Calu3 (cell line): ENCODE measurements around the gene SHISA7. TPM values are rescaled to one million over a fixed set of nuclear protein-coding genes. Genes with fewer than 3 reads are reported as not detected.

Experiments used
- BruUV-seq: library from RNA; stranded (reverse); fragments of 400-500 nt; replicated peaks from 2 replicates; lab custom pipeline; 2021; lab: Mats Ljungman, UMichigan
- CTCF ChIA-PET: fragments of 300-600 bp; sonication (Branson Sonifier 250); formaldehyde crosslinking; loops from one replicate; lab custom pipeline; 2022; ENCODE audit warnings: antibody characterized with exemption; lab: Charles Lee
- DNase-seq: peaks from one replicate; pipeline ENCODE4 v3.0.0; 2022
- H3K27ac Mint-ChIP-seq: one replicate; pipeline ENCODE4 v1.8.0; 2022; ENCODE audit warnings: mixed read lengths; ENCODE audit not compliant: unreplicated experiment
- H3K27me3 Mint-ChIP-seq: one replicate; pipeline ENCODE4 v1.8.0; 2022; ENCODE audit warnings: mixed read lengths; ENCODE audit not compliant: unreplicated experiment
- H3K36me3 Mint-ChIP-seq: one replicate; pipeline ENCODE4 v1.8.0; 2022; ENCODE audit warnings: mild to moderate bottlenecking, moderate library complexity, mixed read lengths; ENCODE audit not compliant: insufficient read depth, unreplicated experiment
- H3K4me1 Mint-ChIP-seq: one replicate; pipeline ENCODE4 v1.8.0; 2022; ENCODE audit warnings: mild to moderate bottlenecking, low read depth, mixed read lengths; ENCODE audit not compliant: unreplicated experiment
- H3K4me3 Mint-ChIP-seq: one replicate; pipeline ENCODE4 v1.8.0; 2022; ENCODE audit warnings: mild to moderate bottlenecking, low read depth, moderate library complexity, mixed read lengths; ENCODE audit not compliant: unreplicated experiment
- H3K9me3 Mint-ChIP-seq: one replicate; pipeline ENCODE4 v1.8.0; 2022; ENCODE audit warnings: low read depth, mixed read lengths; ENCODE audit not compliant: unreplicated experiment
- intact Hi-C: fragments of 100-400 bp; cut with micrococcal nuclease; formaldehyde crosslinking; loops from one replicate; pipeline ENCODE4 v1.10.0; 2022; ENCODE audit not compliant: unreplicated experiment
- total RNA-seq: library from RNA; stranded (reverse); gene quantifications from 2 replicates; pipeline ENCODE4 v1.2.3, GENCODE V29; 2022
- TF ChIP-seq, protein P1 (sequence below): fragments of 200-600 bp; IDR thresholded peaks from one replicate; pipeline ENCODE4 v1.8.0; 2022; ENCODE audit warnings: antibody characterized with exemption; ENCODE audit not compliant: unreplicated experiment

Gene SHISA7
- total RNA-seq, 1 experiment from 2014 or later, result not detected

DNA sequence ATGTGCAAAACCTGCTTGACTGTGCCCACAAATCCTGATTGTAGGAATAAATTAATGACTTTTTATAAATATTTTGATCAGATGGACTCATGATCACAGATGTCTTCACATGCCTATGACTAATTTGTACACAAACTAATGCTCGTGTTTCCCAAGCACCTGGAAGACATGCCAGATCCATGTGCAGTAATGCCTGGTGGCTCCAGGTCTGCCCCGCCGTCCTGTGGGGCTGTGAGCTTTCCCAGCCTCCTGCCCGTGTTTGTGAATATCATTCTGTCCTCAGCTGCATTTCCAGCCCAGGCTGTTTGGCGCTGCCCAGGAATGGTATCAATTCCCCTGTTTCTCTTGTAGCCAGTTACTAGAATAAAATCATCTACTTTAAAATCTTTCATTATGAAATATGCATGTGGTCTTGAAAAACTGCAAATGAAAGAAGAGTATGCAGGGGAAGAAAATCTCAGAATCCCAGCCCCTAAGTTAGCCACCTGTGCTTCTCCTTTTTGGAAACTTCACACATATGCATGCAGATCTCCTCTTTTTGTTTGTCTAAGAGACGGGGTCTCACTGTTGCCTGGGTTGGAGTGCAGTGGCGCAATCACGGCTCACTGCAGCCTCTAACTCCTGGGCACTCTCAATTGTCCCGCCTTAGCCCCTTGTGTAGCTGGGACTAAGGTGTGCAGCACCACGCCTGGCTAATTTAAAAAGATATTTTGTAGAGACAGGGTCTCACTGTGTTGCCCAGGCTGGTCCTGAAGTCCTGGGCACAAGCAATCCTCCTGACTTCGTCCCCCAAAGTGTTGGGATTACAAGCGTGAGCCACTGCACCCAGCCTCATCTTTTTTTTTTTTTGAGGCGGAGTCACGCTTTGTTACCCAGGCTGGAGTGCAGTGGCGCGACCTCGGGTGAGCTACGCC lies 51.1 kb downstream of the SHISA7 start:
- H3K27me3 Mint-ChIP-seq, result no peaks in the 10 kb centered on the region
- intact Hi-C loops, result no loop called here
- peak overlapping the region; percentile 52 for H3K27ac Mint-ChIP-seq
- H3K4me3 Mint-ChIP-seq, result no peak overlapping the region
- peaks cover 68% of the 10 kb centered on the region for H3K36me3 Mint-ChIP-seq
- DNase-seq, result no peak
- peaks cover 26% of the 10 kb centered on the region for H3K4me1 Mint-ChIP-seq
- CTCF ChIA-PET, result no interaction called here
- TF ChIP-seq, protein P1, sequence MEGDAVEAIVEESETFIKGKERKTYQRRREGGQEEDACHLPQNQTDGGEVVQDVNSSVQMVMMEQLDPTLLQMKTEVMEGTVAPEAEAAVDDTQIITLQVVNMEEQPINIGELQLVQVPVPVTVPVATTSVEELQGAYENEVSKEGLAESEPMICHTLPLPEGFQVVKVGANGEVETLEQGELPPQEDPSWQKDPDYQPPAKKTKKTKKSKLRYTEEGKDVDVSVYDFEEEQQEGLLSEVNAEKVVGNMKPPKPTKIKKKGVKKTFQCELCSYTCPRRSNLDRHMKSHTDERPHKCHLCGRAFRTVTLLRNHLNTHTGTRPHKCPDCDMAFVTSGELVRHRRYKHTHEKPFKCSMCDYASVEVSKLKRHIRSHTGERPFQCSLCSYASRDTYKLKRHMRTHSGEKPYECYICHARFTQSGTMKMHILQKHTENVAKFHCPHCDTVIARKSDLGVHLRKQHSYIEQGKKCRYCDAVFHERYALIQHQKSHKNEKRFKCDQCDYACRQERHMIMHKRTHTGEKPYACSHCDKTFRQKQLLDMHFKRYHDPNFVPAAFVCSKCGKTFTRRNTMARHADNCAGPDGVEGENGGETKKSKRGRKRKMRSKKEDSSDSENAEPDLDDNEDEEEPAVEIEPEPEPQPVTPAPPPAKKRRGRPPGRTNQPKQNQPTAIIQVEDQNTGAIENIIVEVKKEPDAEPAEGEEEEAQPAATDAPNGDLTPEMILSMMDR, result no peak
- H3K9me3 Mint-ChIP-seq, result no peaks in the 10 kb centered on the region
- BruUV-seq, result no TSS peak

DNA sequence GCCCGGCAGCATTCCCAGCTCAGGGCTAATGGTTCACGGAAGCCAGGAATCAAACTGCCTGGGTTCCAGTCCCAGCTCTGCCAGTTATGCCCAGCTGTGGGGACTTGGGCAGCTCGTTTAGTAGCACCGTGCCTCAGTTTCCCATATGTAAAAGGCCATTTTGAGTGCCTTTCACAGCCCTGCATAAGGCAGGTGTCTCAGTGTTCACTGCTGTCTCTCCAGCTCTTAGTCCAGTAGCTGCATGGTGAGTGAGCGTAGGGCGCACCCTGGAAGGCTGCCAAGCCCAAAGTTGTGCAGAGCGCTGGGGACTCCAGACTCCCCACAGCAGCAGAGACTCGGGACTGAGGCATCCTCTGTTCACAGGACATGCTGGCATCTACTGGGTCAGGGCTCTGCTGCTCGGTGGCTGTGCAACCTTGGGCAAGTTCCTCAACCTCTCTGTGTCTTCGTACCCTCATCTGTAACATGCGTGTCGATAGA lies 51.9 kb downstream of the SHISA7 start:
- no peaks in the 10 kb centered on the region for H3K27me3 Mint-ChIP-seq
- no peak overlapping the region for H3K27ac Mint-ChIP-seq
- BruUV-seq, result no TSS peak
- intact Hi-C loops, result no loop called here
- CTCF ChIA-PET, result no interaction called here
- H3K4me3 Mint-ChIP-seq, result no peak overlapping the region
- TF ChIP-seq, protein P1, result no peak
- H3K9me3 Mint-ChIP-seq, result no peaks in the 10 kb centered on the region
- no peak for DNase-seq
- peaks cover 31% of the 10 kb centered on the region for H3K4me1 Mint-ChIP-seq
- peaks cover 75% of the 10 kb centered on the region for H3K36me3 Mint-ChIP-seq

DNA sequence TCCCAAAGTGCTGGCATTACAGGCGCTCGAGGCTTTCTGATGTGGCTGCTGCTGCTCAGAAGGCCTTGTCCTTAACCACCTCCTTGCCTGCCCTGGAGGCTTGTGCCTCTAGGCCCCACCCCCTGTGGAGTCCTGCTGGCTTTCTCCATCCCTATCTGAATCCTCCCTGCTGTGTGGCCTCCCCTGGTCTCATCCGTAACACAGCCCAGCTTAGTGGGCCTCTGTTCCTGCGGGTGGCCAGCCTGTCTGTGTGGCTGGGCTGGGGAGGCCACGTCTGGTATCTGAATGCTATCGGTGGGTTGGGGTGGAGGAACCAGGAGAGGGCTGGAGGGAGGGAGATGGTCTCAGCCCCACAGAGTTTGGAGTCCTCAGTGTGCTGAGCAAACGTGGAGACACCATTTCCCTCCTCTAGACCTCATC lies 52.6 kb downstream of the SHISA7 start:
- no peak for DNase-seq
- TF ChIP-seq, protein P1, result no peak
- BruUV-seq, result no TSS peak
- peaks cover 31% of the 10 kb centered on the region for H3K4me1 Mint-ChIP-seq
- no peak overlapping the region for H3K27ac Mint-ChIP-seq
- H3K36me3 Mint-ChIP-seq, result peaks cover 83% of the 10 kb centered on the region
- H3K4me3 Mint-ChIP-seq, result no peak overlapping the region
- intact Hi-C loops, result no loop called here
- CTCF ChIA-PET, result no interaction called here
- H3K9me3 Mint-ChIP-seq, result no peaks in the 10 kb centered on the region
- H3K27me3 Mint-ChIP-seq, result no peaks in the 10 kb centered on the region

DNA sequence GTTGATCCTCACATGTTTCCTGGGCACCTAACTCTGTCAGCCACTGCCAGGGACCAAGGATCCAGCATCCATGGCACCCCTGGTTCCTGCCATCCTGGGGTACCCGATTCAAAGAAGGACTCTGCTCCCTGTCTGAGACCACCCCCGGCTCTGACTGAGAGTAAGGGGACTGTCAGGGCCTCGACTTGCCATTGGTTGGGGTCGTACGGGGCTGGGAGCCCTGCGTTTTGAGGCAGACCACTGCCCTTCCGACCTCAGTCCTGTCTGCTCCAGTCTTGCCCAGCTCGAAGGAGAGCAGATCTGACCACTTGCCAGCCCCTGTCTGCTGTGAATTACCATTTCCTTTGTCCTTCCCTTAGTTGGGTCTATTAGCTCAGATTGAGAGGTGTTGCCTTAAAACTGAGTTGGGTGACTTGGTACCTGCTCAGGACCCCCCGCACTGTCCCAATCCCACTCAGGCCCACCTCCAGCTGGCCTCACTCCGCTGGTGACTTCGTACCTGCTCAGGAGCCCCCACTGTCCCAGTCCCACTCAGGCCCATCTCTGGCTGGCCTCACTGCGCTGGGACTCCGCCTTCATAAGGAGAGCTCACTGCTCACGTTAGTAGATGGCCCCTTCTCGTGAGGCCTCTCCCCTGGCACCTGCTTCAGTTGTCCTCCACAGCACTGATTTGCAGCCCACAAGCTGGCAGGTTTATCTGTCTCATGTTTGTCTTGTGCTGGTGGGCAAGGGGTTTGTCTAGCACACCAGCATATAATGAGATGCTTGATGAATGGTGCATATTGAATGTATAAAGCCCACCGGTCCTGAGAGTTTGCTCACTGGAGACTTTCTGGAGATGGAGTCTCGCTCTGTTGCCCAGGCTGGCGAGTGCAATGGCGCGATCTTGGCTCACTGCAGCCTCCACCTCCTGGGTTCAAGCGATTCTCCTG lies 53.4 kb downstream of the SHISA7 start:
- no TSS peak for BruUV-seq
- TF ChIP-seq, protein P1, result no peak

More for the DNA sequence above, 53.4 kb downstream of the SHISA7 start:
- CTCF ChIA-PET, result no interaction called here
- intact Hi-C loops, result loop anchor here (10.0 kb wide), 2 partner anchors 245 kb away; partner anchors contain the start of gene TNNT1
- peaks cover 31% of the 10 kb centered on the region for H3K4me1 Mint-ChIP-seq
- no peak for DNase-seq
- H3K36me3 Mint-ChIP-seq, result peaks cover 90% of the 10 kb centered on the region
- peak overlapping the region; percentile 19 for H3K4me3 Mint-ChIP-seq
- H3K27ac Mint-ChIP-seq, result peak overlapping the region; percentile 79
- H3K9me3 Mint-ChIP-seq, result no peaks in the 10 kb centered on the region
- H3K27me3 Mint-ChIP-seq, result no peaks in the 10 kb centered on the region
